Activated CD8-positive, alpha-beta T cell treated with anti-CD3 and anti-CD28 coated beads for 36 hours (primary cell): Measurements from ENCODE around the gene KREMEN2. TPM values are rescaled to one million over a fixed set of nuclear protein-coding genes. Genes with fewer than 3 reads are reported as not detected.
A peak's percentile ranks its signal among the peaks of the same experiment; 100 is the strongest.

Source experiments
- ATAC-seq: fragments of 200-7000 bp; cut with Tn5 transposase; one replicate; pipeline ENCODE4 v1.10.0; 2021; ENCODE audit warnings: mild to moderate bottlenecking, moderate library complexity
- CTCF ChIA-PET: fragments of 350-600 bp; sonication (Branson Sonifier 250); formaldehyde crosslinking; loops from one replicate; lab custom pipeline; 2021; ENCODE audit warnings: antibody characterized with exemption; lab: Charles Lee
- POLR2A ChIA-PET: fragments of 350-600 bp; sonication (Branson Sonifier 250); formaldehyde crosslinking; loops from one replicate; lab custom pipeline; 2021; ENCODE audit warnings: antibody characterized with exemption; lab: Charles Lee
- DNase-seq: peaks from one replicate; pipeline ENCODE4 v3.0.0-alpha.2; 2020
- H3K27ac Mint-ChIP-seq: one replicate; pipeline ENCODE4 v1.8.0; 2021; ENCODE audit warnings: mild to moderate bottlenecking, mixed read lengths
- H3K27me3 Mint-ChIP-seq: one replicate; pipeline ENCODE4 v1.8.0; 2021; ENCODE audit warnings: mixed read lengths
- H3K36me3 Mint-ChIP-seq: one replicate; pipeline ENCODE4 v1.8.0; 2021; ENCODE audit warnings: low read depth, mixed read lengths
- H3K4me1 Mint-ChIP-seq: one replicate; pipeline ENCODE4 v1.8.0; 2021; ENCODE audit warnings: low read depth, mixed read lengths
- H3K4me3 Mint-ChIP-seq: one replicate; pipeline ENCODE4 v1.8.0; 2021; ENCODE audit warnings: mild to moderate bottlenecking, moderate library complexity, mixed read lengths
- H3K9me3 Mint-ChIP-seq: one replicate; pipeline ENCODE4 v1.8.0; 2021; ENCODE audit warnings: mixed read lengths
- intact Hi-C: fragments of 100-400 bp; cut with micrococcal nuclease; formaldehyde crosslinking; loops from one replicate; pipeline ENCODE4 v1.10.0; 2022
- total RNA-seq, 2 experiments: library from RNA; stranded (reverse); gene quantifications; one replicate each; pipeline ENCODE4 v1.2.3, GENCODE V29; 2021
- TF ChIP-seq, protein P1 (sequence below): fragments of 200-600 bp; IDR thresholded peaks from one replicate; pipeline ENCODE4 v1.8.0; 2022; ENCODE audit warnings: antibody characterized with exemption, mild to moderate bottlenecking

KREMEN2 gene
- total RNA-seq, 2 experiments from 2014 or later = 0.22 TPM; not detected in 1

- Mint-ChIP-seq H3K4me1 (peaks cover 6% of the 10 kb centered on the region), H3K36me3 (peaks cover 49% of the 10 kb centered on the region), H3K27ac (no peak overlapping the region), H3K4me3 (no peak overlapping the region), H3K27me3 (no peaks in the 10 kb centered on the region), H3K9me3 (no peaks in the 10 kb centered on the region)
- ChIA-PET POLR2A (no interaction called here), CTCF (no interaction called here)
- ATAC-seq = no peak
- TF ChIP-seq, protein P1, sequence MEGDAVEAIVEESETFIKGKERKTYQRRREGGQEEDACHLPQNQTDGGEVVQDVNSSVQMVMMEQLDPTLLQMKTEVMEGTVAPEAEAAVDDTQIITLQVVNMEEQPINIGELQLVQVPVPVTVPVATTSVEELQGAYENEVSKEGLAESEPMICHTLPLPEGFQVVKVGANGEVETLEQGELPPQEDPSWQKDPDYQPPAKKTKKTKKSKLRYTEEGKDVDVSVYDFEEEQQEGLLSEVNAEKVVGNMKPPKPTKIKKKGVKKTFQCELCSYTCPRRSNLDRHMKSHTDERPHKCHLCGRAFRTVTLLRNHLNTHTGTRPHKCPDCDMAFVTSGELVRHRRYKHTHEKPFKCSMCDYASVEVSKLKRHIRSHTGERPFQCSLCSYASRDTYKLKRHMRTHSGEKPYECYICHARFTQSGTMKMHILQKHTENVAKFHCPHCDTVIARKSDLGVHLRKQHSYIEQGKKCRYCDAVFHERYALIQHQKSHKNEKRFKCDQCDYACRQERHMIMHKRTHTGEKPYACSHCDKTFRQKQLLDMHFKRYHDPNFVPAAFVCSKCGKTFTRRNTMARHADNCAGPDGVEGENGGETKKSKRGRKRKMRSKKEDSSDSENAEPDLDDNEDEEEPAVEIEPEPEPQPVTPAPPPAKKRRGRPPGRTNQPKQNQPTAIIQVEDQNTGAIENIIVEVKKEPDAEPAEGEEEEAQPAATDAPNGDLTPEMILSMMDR = no peak
- intact Hi-C loops = no loop called here
- no peak for DNase-seq
Observed at GRCh38 chr16:2976201-2976600, 12.1 kb downstream of the KREMEN2 start.

GRCh38 chr16:2976673-2977072 is 12.6 kb downstream of the KREMEN2 start:
- DNase-seq (no peak), ATAC-seq (no peak)
- no peak overlapping the region for H3K4me3 Mint-ChIP-seq
- ChIA-PET CTCF (interaction anchor here (2.1 kb wide), 1 partner anchor 15 kb away, joined by 8 read pairs; no protein-coding TSS in a partner anchor), POLR2A (interaction anchor here (1.4 kb wide), 1 partner anchor 10 kb away, joined by 8 read pairs; no protein-coding TSS in a partner anchor)
- TF ChIP-seq, protein P1 = no peak
- no peak overlapping the region for H3K27ac Mint-ChIP-seq
- peaks cover 46% of the 10 kb centered on the region for H3K36me3 Mint-ChIP-seq
- intact Hi-C loops = no loop called here
- H3K9me3 Mint-ChIP-seq = no peaks in the 10 kb centered on the region
- H3K4me1 Mint-ChIP-seq = peaks cover 7% of the 10 kb centered on the region
- no peaks in the 10 kb centered on the region for H3K27me3 Mint-ChIP-seq

GRCh38 chr16:2977440-2977839 is 13.4 kb downstream of the KREMEN2 start:
- H3K4me3 Mint-ChIP-seq = no peak overlapping the region
- CTCF ChIA-PET = interaction anchor here (0.8 to 2.1 kb wide), 5 partner anchors 7 to 57 kb away, joined by 3 to 8 read pairs (median 5); no protein-coding TSS in a partner anchor
- H3K36me3 Mint-ChIP-seq = peaks cover 39% of the 10 kb centered on the region
- no peak for DNase-seq
- H3K27ac Mint-ChIP-seq = no peak overlapping the region
- ATAC-seq = no peak
- peaks cover 9% of the 10 kb centered on the region for H3K4me1 Mint-ChIP-seq
- TF ChIP-seq, protein P1 = no peak
- no peaks in the 10 kb centered on the region for H3K9me3 Mint-ChIP-seq
- no peaks in the 10 kb centered on the region for H3K27me3 Mint-ChIP-seq
- intact Hi-C loops = no loop called here
- POLR2A ChIA-PET = interaction anchor here (1.4 to 3.6 kb wide), 2 partner anchors 8 to 10 kb away, joined by 8 to 20 read pairs; partner anchors contain the start of gene PAQR4

- POLR2A ChIA-PET = interaction anchor here (0.9 to 3.6 kb wide), 5 partner anchors 8 to 42 kb away, joined by 3 to 20 read pairs (median 4); partner anchors contain the start of gene PAQR4
- peak; percentile 39 for DNase-seq
- CTCF ChIA-PET = interaction anchor here (1.5 to 2.6 kb wide), 4 partner anchors 9 to 70 kb away, joined by 4 to 10 read pairs (median 6); no protein-coding TSS in a partner anchor
Observed at GRCh38 chr16:2979669-2980226, 15.7 kb downstream of the KREMEN2 start.

More at GRCh38 chr16:2979669-2980226, 15.7 kb downstream of the KREMEN2 start:
- intact Hi-C loops = no loop called here
- no peak for ATAC-seq
- H3K36me3 Mint-ChIP-seq = peaks cover 33% of the 10 kb centered on the region
- H3K4me1 Mint-ChIP-seq = peaks cover 13% of the 10 kb centered on the region
- H3K9me3 Mint-ChIP-seq = no peaks in the 10 kb centered on the region
- no peaks in the 10 kb centered on the region for H3K27me3 Mint-ChIP-seq
- TF ChIP-seq, protein P1 = no peak
- H3K27ac Mint-ChIP-seq = peak overlapping the region; percentile 75
- H3K4me3 Mint-ChIP-seq = peak overlapping the region; percentile 87
